NCI-H1417 (cell line): ENCODE results near the gene TRAPPC12.

Source experiments
- DNase-seq, 3 experiments: peaks; one replicate each; lab custom pipeline; 2025; lab: John Stamatoyannopoulos, UW

The TRAPPC12 gene

DNA sequence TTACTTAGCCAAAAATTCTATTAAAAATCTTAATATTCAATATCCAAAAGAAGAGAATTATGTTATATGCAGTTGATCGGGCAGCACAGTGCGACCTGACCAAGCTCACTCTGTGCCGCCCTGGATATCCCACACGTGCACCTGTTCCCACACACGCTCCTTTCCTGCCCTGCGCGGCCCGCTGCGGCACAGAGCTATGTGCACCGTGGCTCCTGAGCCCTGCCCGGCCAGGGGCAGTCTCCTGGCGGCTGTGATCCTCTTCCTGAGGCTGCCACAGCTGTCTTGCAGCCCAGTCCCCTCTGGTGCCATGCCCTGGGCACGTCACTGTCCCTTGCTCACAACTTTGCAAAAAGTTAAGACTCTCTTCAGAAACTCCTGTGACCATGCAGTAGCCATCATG, 29.3 kb downstream of the TRAPPC12 start:
- DNase-seq: no peak

DNA sequence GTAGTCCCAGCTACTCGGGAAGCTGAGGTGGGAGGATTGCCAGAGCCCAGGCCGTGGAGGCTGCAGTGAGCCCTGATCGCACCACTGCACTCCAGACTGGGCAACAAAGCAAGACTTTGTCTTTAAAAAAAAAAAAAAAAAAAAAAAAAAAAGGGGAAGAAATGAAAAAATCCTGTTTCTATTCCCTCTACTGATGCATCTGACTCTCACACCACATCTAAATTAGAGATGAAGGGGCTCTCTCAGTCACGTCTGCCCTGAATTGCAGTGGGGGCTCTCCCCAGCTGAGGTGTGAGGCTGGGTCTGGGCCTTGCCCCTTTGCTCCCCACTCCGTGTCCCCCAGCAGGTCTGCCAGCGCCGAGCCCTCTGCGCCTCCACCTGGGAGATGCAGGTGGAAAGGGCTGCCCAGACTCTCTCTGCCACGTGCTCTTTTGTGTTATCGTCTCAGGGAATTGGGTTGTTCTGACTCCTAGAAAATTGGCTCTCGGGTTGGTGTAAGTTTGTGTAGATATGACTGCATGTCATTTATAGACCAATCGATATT, 30.2 kb downstream of the TRAPPC12 start:
- no peak for DNase-seq

DNA sequence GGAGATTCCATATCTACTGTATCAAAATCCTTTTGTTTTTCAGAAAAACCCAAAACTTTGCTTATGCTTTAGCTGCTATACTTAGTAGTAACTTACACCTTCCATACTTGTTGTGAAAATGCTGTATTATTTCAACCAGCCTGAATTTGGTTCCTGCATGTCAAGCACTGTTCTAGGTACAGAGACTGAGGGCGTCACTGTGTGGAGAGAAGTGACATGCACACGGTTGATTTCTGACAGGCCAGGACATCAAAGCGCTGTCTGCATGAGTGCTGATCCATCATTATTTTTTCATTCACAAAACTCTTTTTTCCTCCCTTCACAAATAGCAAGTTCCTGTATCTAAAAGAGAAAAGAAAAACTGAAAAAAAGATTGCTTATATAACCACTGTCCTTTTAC, 31.6 kb downstream of the TRAPPC12 start:
- no peak for DNase-seq

DNA sequence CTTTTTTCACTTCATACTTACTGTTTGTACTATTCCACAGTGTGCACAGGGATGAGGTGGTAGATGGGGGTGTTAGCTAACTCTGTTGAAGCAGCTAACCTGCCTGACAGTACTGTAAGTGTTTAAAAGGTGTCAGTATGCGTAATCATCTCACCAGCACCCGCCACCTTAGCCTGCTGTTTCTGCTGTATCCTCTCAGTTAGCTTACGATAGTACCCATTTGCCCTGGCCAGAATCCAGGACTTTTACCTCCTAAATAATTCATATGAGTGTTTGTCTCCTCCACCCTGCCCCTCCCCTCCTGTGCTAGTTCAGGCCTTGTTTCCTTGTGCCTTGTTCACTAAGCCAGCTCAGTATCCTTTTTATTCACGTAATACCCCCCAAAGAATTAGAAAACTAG, 34.2 kb downstream of the TRAPPC12 start:
- DNase-seq: peak in 1 of 3 experiments; percentile 11

DNA sequence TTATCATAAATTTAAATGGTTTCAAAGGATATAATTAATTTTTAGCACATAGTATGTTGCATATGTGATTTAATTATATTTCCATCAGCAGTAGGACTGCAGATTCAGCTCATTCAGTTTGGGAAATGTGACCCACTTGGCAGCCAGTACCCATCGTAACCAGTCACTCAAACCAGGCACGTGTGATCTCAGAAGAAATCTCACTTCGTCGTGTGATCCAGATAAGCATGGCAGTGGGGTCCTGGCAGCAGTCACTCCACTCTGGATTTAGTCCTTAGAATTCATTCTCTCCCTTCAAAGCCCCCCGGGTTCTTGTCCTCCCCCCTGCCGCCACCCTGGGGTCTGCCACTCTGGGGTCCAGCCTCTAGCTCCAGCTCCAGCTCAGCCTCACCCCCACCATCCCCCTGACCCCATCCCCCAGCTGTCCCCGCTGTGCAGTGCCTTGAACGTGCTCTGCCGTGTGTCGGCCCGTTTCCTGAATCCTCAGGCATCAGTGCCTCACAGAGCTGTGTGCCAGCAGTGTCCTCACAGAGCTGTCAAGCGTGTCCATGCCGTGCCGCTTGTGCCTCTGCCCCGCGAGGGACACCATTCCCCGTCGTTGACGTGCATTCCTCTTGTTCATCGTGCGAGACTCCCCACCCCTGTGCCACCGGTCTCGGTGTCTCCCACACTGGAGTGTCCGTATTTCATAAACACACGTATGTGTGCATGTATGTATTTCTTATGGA, 34.8 kb downstream of the TRAPPC12 start:
- no peak for DNase-seq

DNA sequence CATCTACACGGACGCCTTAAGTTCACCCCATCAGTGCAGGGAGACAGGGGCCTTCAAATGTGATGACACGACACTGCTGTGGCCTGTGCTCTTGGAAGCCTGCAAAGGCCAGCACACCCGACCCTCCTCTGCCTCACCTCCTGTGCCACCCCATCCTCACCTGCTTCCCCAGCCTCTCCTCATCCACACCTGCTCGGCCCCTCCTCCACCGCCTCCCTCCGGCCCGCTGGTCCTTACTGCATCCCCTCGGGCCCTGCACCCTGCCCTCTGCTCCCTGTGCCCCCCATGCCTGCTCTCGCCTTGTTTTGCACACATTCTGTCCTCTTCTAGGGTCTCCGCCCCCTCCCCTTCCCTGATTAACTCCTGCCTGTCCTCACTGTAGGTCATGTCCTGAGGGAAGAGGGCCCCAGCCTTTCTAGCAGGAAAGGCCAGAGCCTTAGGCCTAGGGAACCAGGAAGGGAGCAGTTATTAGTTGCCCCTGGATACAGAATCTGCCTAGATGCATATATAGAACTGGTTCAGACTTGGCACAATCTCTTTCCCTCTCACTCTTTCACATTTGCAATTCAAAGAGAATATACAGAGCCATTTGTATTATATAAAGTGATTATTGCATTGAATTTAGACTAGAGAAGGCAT, 39.4 kb downstream of the TRAPPC12 start:
- no peak for DNase-seq

DNA sequence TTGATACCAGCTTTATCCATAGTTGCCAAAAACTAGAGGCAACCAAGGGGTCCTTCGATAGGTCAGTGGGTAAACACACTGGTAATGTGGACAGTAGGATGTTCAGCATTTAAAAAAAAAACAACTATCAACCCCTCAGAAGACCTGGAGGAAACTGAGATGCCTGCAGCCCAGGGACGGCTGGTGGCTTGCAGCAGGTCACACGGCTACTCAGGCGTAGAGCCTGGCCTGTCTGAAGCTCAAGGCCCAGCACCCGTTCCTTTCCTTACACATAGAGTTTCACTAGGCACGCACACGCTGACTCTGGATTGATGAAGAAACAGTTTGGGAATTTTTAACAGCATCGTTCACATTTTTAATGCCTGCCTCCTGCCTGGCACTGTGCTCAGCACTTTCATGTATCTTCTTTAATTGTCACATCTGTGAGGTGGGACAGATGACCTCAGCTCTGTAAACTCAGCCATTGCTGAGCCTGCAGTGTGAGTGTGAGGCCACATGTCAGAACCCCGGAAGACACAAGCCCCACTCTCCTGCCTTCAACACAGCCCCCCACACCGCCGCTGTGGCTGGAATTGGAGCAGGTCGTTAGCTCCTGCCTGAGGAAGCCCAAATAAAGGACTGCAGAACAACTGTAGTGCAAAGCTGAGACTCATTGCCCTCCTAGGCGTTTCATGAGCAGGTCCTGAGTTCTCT, 40.7 kb downstream of the TRAPPC12 start:
- DNase-seq: no peak

DNA sequence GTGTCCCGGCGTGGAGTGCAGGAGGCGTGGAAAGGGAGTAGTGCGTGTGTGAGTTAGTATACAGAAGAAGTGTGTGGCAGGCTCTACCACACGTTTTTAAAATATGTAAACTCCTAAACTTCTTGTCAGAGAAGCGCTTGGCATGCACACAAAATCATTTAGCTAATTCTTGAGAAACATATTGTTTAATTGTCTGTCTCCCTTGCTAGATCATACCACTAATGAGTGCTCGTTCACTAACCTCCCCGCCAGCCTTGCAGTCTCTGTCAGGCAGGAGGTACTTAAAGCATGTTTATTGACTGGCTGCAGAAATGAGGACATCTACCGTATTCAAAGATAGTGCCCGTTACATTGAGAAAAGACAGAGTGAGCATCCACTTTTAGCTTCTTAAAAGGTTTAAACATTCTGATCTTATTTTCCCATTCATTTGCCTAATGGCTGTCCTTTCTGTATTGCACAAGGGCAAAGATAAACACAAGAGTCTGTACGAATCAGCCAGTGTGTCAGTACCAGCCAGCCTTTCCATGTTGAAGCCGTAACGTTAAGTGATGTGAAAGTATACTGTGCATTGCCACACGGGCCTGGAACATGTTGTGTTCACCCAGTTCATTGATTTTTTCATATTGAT, 41.4 kb downstream of the TRAPPC12 start:
- peak in 2 of 3 experiments; percentile 20 to 21 for DNase-seq

DNA sequence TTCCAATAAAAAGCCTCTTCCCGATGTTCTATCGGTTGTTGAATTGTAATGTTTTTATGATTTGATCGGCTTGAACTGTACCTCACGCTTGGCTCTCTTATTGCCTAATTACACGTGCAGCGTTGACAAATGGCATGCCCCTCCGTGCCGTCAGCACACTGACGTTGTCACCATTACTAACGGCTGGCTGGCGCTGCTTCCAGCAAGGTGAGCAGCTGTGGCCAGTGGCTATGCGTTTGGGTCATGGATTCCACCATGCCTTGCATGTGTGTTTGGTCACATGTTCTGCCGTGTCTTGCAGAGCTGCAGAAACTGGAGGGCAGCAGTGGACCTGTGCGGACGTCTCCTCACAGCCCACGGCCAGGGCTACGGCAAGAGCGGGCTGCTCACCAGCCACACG, 42.1 kb downstream of the TRAPPC12 start:
- DNase-seq: no peak

DNA sequence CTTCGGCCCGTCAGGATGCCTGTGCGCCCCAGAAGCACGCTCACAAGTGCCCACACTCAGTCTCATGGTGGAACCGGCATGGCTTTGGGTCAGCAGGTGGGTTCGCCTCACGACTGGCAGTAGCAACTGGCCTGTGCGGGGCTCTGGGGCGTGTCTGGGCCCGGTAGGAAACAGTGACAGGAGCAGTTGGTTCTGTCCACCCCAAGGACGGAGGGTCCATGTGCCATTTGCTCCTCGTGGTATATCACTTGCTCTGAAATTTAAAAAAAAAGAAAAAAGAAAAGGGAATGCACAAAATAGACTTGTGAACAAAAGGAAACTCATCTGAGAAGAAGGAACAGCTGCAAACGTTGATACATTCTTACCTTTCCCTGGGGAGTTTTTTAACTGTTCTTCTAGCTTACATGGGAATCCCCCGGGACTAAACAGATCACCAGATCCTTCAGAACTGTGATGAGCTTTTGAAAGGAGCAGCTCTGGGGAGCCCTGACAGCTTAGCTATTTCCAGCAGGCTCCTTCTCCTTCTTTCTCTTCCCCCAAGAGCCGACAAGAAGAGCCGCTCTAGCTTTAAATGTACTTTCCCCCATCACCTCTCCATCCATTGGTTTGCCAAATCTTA, 42.8 kb downstream of the TRAPPC12 start:
- DNase-seq: no peak

DNA sequence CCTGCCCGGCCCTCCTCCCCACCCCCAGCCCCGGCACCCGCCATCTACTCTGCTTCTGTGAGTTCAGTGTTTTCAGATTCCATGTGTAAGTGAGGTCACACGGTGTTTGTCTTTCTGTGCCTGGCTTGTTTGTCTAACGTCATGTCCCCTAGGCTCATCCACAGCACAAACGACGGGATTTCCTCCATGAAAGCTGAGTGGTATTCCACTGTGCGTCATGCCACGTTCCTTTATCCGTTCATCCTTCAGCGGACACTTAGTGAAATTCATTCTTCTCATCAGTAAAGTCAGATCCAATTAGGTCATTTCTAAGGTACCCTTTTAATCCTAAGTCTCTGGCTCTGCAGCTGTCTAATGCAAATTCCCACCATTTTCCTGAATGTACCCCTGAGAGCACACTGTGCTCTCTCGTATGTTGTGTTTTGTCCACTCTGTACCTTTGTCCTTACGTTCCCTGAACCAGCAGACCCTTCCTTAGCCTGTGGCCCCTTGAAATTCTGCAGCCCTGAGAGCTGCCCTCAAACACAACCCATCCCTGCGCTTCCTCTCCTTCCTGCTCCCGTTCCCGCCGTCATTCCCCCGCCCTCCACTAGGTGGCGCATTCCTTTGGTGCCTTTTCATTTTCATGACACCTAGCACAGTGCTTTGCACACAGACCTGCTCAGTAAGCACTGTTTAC, 44.1 kb downstream of the TRAPPC12 start:
- peak; percentile 39 to 69 (median 66) for DNase-seq

DNA sequence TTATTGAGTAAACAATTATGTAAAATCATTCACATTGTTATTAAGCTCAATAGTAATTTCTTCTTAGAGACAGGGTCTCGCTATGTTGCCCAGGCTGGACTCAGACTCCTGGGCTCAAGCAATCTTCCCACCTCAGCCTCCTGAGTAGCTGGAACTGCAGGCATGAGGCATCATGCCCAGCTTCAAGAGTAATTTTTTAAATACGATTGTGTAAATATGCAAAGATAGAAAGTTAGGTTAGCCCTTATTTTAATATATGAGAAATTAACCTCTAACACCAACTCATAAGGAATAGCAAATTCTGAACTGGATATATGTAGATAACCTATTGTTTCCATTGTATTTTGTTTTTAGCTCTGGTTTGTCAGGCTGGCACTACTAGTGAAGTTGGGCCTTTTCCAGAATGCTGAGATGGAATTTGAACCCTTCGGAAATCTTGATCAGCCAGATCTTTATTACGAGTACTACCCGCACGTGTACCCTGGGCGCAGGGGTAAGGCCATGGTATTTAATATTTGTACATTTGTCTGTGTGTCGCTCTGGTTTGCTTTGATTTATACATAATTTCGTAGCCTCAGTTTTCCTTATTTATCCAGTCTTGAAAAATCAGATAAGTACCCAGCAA, 44.8 kb downstream of the TRAPPC12 start:
- no peak for DNase-seq

DNA sequence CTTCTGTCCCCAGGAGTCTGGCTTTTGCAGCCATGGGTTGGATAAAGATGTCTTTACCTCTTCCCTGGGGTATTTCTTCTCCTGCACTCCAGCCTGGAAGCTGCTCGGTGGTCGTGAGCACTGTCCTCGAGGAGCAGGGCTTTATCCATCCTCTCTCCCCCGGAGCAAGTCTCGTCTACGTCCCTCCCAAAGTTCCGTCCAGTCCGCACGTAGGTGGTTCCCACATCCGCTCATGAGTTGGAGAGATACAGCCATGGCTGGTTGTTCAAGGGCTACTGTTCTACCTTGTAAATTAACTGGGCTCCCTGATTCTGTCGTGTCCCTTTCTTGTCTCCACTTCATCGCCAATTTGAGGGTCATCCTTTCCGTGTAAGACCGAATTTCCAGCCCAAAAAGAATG, 47.1 kb downstream of the TRAPPC12 start:
- no peak for DNase-seq

DNA sequence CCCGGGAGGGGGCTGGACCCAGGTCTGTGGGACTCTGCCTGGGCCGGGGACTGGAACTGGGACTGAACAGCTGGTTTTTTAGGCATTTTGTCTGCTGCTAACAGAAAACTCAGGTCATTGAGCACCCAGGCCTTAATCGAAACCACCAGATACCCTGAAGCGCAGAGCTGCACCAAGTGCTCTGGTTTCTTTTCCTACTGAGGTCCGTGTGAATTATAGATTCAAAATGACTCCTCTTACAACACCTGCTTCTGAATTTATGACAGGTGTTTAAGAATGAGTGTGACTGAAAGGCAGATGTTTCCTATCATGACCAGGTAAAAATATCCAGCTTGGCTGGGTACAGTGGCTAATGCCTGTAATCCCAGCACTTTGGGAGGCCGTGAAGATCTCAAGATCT, 47.8 kb downstream of the TRAPPC12 start:
- DNase-seq: peak in 2 of 3 experiments; percentile 50 to 89

DNA sequence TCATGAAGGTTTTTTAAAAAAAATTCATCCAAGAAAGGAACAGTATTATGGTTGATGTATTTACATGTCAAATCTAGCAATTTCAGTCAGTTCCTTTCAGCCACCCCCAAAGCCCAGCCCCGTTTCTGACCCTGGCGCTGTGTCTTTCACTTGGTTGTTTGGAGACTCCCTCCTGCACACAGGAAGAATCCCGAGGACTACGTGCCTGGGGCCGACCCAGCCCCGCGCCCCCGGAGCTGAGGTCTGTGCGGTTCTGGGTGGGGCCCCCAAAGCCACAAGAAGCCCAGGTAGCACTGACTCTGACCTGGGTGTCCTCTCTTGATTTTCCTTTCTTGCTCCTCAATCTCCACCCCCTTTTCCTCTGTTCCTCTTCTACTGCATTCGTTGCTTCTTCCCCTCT, 49.1 kb downstream of the TRAPPC12 start:
- DNase-seq: no peak

DNA sequence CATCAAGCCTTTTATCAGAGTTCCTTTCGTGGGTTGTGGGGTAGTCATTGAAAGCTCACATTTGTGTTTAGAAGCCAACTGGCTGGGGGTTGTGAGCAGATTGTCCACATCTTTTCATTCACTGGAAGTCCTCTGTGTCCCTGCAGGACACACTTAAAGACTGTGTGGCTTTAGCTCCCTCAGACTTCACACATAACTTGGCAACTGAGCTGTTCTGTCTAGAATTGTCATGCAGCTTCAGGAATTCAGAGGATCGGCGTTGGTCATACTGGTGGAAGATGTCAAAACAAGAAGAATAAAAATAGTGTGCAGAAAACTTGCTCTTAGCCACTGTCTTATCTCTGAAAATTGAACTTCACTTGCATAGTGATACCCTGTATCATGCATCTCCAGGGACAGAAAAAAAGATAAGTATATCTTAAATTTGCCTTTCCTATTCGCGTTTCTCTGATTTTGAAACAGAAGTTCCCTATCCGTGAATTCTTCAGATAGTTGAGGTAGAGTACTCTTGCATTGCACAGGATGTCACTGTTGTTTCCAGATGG, 49.6 kb downstream of the TRAPPC12 start:
- no peak for DNase-seq

DNA sequence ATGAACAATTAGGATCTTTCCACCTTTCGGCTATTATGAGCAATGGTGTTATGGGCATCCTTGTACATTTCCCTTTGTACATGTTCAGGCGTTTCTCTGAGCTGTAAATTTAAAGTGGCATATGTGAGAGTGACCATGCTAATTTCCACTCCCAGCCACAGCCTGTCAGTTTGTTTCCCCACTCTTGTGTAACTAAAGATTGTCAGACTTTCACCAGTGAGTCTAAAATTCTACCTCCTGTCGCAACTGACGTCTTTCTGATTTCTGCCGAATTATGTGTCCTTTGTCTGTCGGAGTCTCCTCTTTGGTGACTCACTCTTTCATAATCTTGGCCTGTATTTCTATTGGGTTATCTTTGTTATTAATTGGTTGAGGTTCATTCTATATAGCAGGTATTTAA, 50.7 kb downstream of the TRAPPC12 start:
- no peak for DNase-seq

DNA sequence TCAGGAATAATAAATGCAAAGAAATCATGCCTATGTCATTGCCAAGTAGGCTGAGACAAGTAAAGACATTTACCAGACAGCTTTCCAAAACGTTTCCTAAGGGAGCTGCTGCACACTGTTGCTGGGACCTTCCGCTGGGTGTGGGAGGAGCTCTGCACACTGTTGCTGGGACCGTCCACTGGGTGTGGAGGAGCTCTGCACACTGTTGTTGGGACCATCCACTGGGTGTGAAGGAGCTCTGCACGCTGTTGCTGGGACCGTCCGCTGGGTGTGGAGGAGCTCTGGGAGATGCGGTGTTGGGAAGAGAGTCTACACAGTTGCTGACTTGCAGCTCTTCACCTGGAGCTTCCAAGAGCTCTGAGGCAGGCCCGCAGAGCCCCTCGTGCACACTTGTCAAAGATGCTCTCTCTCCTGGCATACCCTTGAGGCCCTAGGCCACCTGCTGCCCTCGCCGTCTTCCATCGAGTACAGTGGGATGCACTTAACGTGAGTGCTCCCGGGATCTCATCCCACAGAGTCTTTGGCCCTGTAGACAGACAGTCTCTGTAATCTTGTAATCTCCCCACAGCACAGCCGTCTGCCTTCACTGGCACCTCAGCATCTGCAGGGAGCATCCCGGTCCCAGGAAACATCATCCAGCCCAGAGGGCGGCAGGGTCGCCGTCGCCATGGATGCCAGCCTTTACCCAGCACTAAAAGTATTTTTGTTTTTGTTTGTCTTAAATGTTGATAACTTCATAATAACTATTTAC, 51.4 kb downstream of the TRAPPC12 start:
- peak in 1 of 3 experiments; percentile 35 for DNase-seq

DNA sequence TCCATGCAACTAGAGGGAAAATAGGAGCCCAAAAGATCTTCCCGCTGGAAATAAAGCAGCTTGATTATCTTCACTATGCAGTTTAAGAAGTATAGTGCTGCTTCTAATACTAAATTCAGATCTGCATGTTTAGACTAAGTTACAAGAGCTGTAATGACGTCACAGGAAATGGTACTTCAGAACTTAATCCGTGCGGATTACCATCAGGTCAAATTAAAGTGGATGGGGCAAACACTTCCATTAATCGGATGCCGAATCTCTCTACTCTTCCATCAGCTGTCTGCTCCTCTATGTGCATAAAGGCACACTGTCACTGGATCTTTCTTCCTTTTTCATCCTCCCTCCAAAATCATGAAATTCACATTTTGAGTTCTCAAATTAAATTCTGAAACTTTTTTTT, 52.6 kb downstream of the TRAPPC12 start:
- no peak for DNase-seq
